A673 (cell line): ENCODE measurements around the gene KIFC3. TPM values are rescaled to one million over a fixed set of nuclear protein-coding genes. Genes with fewer than 3 reads are reported as not detected.
A peak's percentile ranks its signal among the peaks of the same experiment; 100 is the strongest.
"Not testable (repeated sequence)": the region's sequence is repeated elsewhere in the genome, so short reads cannot be mapped to it uniquely, and the experiment has no call there.

Experiments used
- BruUV-seq: library from RNA; stranded (reverse); fragments of 400-500 nt; replicated peaks from 2 replicates; lab custom pipeline; 2021; lab: Mats Ljungman, UMichigan
- CTCF ChIA-PET: fragments of 300-600 bp; sonication (Branson Sonifier 250); formaldehyde crosslinking; loops from one replicate; lab custom pipeline; 2022; ENCODE audit warnings: antibody characterized with exemption; lab: Charles Lee
- POLR2A ChIA-PET: fragments of 300-600 bp; sonication (Branson Sonifier 250); formaldehyde crosslinking; loops from one replicate; lab custom pipeline; 2022; ENCODE audit warnings: antibody characterized with exemption; ENCODE audit not compliant: low non-redundant PET; lab: Charles Lee
- DNase-seq: peaks from one replicate; pipeline ENCODE4 v3.0.0-alpha.2; 2015; ENCODE audit warnings: low spot score
- H3K27ac ChIP-seq: fragments of 200-600 bp; sonication (generic); 2 replicates; pipeline ENCODE4 v1.5.1; 2016; ENCODE audit warnings: mixed run types, low read depth, mild to moderate bottlenecking, mixed read lengths, antibody characterized with exemption, low read length; ENCODE audit not compliant: poor library complexity, severe bottlenecking
- H3K27me3 ChIP-seq: fragments of 200-600 bp; sonication (generic); replicated peaks from 2 replicates; pipeline ENCODE4 v1.6.1; 2017; ENCODE audit warnings: mixed run types, low read depth, mild to moderate bottlenecking, mixed read lengths, antibody characterized with exemption, low read length; ENCODE audit not compliant: insufficient read depth, poor library complexity
- H3K36me3 ChIP-seq: fragments of 200-600 bp; sonication (generic); 2 replicates; pipeline ENCODE4 v1.6.1; 2016; ENCODE audit warnings: mixed run types, mild to moderate bottlenecking, mixed read lengths, antibody characterized with exemption, low read length; ENCODE audit not compliant: insufficient read depth, poor library complexity, severe bottlenecking
- H3K4me1 ChIP-seq: fragments of 200-600 bp; sonication (generic); 2 replicates; pipeline ENCODE4 v1.6.1; 2017; ENCODE audit warnings: mixed run types, mild to moderate bottlenecking, mixed read lengths, antibody characterized with exemption, low read length; ENCODE audit not compliant: insufficient read depth, poor library complexity, severe bottlenecking
- H3K4me3 ChIP-seq: fragments of 200-600 bp; sonication (generic); 2 replicates; pipeline ENCODE4 v1.5.1; 2016; ENCODE audit warnings: low read depth, mixed run types, mild to moderate bottlenecking, mixed read lengths, low read length; ENCODE audit not compliant: poor library complexity, severe bottlenecking
- H3K9me3 ChIP-seq: fragments of 200-600 bp; sonication (generic); 2 replicates; pipeline ENCODE4 v1.6.1; 2016; ENCODE audit warnings: mixed run types, low read depth, mild to moderate bottlenecking, mixed read lengths, antibody characterized with exemption, low read length; ENCODE audit not compliant: poor library complexity, severe bottlenecking
- CTCF ChIP-seq: fragments of 300-800, 200-600 bp; sonication (generic); conservative IDR thresholded peaks from 2 replicates; pipeline ENCODE4 v1.5.1; 2017; ENCODE audit warnings: low read depth, mild to moderate bottlenecking, antibody characterized with exemption, low read length, moderate library complexity, mixed read lengths
- EZH2 ChIP-seq: fragments of 200-600 bp; sonication (generic); IDR thresholded peaks from 2 replicates; pipeline ENCODE4 v1.6.1; 2017; ENCODE audit warnings: borderline replicate concordance, low read depth, mild to moderate bottlenecking, mixed read lengths, antibody characterized with exemption, low read length; ENCODE audit not compliant: poor library complexity, severe bottlenecking
- intact Hi-C: fragments of 100-400 bp; cut with micrococcal nuclease; formaldehyde crosslinking; loops from one replicate; pipeline ENCODE4 v1.10.0; 2022; ENCODE audit not compliant: unreplicated experiment
- total RNA-seq: library from RNA; stranded (reverse); gene quantifications from 2 replicates; pipeline ENCODE4 v1.2.3, GENCODE V29; 2021

The KIFC3 gene
- total RNA-seq, 1 experiment from 2014 or later, result 198 TPM

DNA sequence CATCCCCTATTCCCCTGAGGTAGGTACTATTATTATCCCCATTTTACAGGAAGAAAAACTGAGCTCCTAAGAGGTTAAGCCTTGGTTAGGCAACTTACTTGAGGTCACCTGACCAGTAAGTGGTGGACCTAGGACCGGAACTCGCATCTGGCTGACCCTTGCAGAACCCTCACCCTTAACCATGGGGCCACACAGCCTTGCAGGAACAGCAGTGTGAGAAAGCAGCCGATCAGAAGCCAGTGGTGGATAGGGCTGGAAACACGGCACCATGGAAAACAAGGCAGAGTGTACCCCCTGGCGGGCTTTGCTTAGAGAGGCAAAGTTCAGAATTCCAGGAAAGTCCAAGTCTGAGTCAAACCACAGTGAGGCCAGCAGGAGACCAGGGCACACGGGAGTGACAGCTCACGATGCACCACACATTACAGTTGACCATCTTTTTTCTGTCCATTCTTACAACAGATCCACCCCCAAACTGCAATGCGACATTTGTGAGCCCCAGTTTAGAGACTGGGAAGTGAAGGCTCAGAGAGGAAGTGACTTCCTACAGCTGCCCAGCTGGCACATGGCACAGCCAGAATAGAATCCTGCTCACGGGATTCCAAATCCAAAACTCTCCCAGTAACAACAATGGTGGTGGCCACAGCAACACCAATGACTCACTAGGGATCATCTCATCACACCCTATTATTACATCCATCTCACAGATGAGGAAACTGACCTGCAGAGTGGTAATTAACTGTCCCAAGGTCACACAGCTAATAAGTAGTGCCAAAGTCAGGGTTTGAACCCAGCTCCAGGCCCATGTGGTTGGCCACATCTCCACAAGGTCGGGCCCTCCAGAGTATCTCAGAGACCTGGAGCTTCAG is 20.3 kb downstream of the KIFC3 start:
- peaks cover 69% of the 10 kb centered on the region for H3K36me3 ChIP-seq
- no TSS peak for BruUV-seq
- intact Hi-C loops, result no loop called here
- POLR2A ChIA-PET, result no interaction called here
- no peaks in the 10 kb centered on the region for H3K9me3 ChIP-seq
- H3K27ac ChIP-seq, result no peak overlapping the region
- H3K27me3 ChIP-seq, result no peaks in the 10 kb centered on the region
- CTCF ChIA-PET, result no interaction called here
- no peak overlapping the region for H3K4me3 ChIP-seq
- DNase-seq, result no peak
- no peaks in the 10 kb centered on the region for H3K4me1 ChIP-seq
- TF ChIP-seq EZH2 (no peak), CTCF (no peak)

DNA sequence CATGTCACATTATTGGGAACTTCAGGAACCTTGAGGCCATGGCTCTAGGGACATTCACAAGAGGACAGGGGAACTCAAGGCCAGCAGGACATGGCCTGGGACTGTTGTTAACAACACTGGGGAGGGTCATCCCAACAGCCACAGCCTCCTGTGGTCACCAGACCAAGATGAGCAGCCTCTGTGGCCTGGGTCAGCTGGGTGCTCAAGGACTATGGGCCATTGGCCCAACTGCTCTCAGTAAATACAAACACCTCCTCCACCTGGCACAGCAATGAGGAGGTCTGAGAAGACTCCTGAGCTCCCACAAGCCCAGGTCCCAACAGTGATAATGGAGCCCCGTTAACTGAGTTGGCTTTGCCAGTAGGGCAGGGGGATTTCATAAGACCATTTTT is 20.9 kb downstream of the KIFC3 start:
- H3K27ac ChIP-seq, result no peak overlapping the region

GRCh38 chr16:57779836-57780235 is 22.5 kb downstream of the KIFC3 start:
- H3K27me3 ChIP-seq, CTCF ChIA-PET, H3K4me3 ChIP-seq, POLR2A ChIA-PET, H3K4me1 ChIP-seq, H3K27ac ChIP-seq, DNase-seq, BruUV-seq, H3K9me3 ChIP-seq, intact Hi-C loops: not testable (repeated sequence)
- H3K36me3 ChIP-seq, result peaks cover 82% of the 10 kb centered on the region

More for the DNA sequence above, 20.9 kb downstream of the KIFC3 start:
- Histone ChIP-seq H3K4me3 (no peak overlapping the region), H3K36me3 (peaks cover 75% of the 10 kb centered on the region), H3K27me3 (no peaks in the 10 kb centered on the region), H3K4me1 (no peaks in the 10 kb centered on the region), H3K9me3 (no peaks in the 10 kb centered on the region)
- intact Hi-C loops, result no loop called here
- TSS peak; percentile 6 for BruUV-seq
- CTCF ChIA-PET, result no interaction called here
- no peak for TF ChIP-seq CTCF
- TF ChIP-seq EZH2, result no peak
- no peak for DNase-seq
- POLR2A ChIA-PET, result no interaction called here
